Measurements from ENCODE around the gene TTC34.

GRCh38 chr1:2821966-2822620 lies 20.6 kb upstream of the TTC34 start:
- no peak for TF ChIP-seq POLR2A (IDR thresholded peaks at IDR 0.05)
- peak; percentile 44 to 80 (median 62) for TF ChIP-seq CTCF (IDR thresholded peaks at IDR 0.05)
